ENCODE data around the gene LOXL1. TPM values are rescaled to one million over a fixed set of nuclear protein-coding genes. Genes with fewer than 3 reads are reported as not detected.

The LOXL1 gene
- total and polyA plus RNA-seq, 2 of the 13 experiments (the other 11 are each of a cell fraction or from before 2014, with no cell fraction given) = 0.51 to 1.3 TPM

DNA sequence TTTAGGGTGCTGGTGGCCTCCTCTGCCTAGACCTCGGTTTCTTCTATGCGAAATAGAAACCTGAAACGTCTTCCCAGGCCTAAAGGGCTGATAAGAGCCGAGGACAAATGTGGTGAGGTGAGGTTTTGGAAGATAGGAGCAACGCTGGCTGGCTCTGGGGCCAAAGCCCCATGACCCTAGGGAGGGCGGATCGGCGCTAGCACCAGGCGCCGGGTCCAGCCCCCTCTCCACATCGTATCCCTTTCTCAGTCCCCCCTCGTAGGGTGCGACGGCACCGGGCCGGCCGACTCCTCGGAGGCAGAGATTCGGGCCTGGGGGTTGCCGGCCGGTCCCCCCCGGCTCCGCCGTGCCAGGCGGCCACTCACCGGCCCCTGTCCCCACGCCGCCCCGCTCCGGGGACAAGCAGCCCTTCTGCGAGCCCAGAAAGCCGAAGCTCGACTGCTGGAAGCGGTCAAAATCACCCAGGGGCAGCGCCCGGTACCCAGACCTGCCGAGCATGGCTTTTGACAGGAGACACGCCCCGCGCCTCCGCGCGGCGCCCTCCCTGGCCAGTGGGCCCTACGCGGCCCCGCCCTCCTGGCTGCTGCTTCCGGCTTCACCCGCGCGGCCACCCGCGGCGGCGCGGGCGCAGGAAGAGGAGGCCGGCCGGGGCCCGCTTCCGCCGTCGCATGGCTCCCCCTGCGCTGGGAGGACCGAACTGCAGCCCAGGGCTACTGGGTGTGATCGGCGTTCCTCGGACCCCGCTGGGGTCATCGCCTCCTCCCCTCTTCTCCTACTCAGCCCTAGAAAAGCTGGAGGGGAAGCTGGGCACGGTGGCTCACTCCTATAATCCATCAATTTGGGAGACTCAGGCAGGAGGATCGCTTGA is 65.7 kb downstream of the LOXL1 start, which contains the start of gene STOML1 (continued):
- TF ChIP-seq, protein P1, sequence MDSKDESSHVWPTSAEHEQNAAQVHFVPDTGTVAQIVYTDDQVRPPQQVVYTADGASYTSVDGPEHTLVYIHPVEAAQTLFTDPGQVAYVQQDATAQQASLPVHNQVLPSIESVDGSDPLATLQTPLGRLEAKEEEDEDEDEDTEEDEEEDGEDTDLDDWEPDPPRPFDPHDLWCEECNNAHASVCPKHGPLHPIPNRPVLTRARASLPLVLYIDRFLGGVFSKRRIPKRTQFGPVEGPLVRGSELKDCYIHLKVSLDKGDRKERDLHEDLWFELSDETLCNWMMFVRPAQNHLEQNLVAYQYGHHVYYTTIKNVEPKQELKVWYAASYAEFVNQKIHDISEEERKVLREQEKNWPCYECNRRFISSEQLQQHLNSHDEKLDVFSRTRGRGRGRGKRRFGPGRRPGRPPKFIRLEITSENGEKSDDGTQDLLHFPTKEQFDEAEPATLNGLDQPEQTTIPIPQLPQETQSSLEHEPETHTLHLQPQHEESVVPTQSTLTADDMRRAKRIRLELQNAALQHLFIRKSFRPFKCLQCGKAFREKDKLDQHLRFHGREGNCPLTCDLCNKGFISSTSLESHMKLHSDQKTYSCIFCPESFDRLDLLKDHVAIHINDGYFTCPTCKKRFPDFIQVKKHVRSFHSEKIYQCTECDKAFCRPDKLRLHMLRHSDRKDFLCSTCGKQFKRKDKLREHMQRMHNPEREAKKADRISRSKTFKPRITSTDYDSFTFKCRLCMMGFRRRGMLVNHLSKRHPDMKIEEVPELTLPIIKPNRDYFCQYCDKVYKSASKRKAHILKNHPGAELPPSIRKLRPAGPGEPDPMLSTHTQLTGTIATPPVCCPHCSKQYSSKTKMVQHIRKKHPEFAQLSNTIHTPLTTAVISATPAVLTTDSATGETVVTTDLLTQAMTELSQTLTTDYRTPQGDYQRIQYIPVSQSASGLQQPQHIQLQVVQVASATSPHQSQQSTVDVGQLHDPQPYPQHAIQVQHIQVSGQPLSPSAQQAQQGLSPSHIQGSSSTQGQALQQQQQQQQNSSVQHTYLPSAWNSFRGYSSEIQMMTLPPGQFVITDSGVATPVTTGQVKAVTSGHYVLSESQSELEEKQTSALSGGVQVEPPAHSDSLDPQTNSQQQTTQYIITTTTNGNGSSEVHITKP (CRISPR knock-in tag; IDR thresholded peaks at IDR 0.05; ENCODE audit: low read depth) = no peak
- TF ChIP-seq TMF1 (CRISPR knock-in tag; IDR thresholded peaks at IDR 0.05; ENCODE audit: low read depth) (no peak), HIVEP1 (CRISPR knock-in tag; IDR thresholded peaks at IDR 0.05) (no peak), ZSCAN25 (CRISPR knock-in tag; IDR thresholded peaks at IDR 0.05) (peak; percentile 45; the same call in 1 of the 2 replicates), FOXM1 (CRISPR knock-in tag; IDR thresholded peaks at IDR 0.05) (no peak), ZIK1 (CRISPR knock-in tag; IDR thresholded peaks at IDR 0.05; ENCODE audit: borderline replicate concordance, low read depth) (no peak; the same call in 1 of the 2 replicates), GTF3A (CRISPR knock-in tag; conservative IDR thresholded peaks at IDR 0.05) (no peak), ZFP62 (CRISPR knock-in tag; IDR thresholded peaks at IDR 0.05) (no peak), SPEN (CRISPR knock-in tag; IDR thresholded peaks at IDR 0.05; ENCODE audit: low read depth) (peak; percentile 97), NONO (IDR thresholded peaks at IDR 0.05) (no peak), NONO (CRISPR knock-in tag; conservative IDR thresholded peaks at IDR 0.05) (peak; percentile 83), TBX3 (IDR thresholded peaks at IDR 0.05; ENCODE audit: borderline replicate concordance) (no peak), ZNF878 (CRISPR knock-in tag; IDR thresholded peaks at IDR 0.05) (no peak), ZNF552 (CRISPR knock-in tag; IDR thresholded peaks at IDR 0.05; ENCODE audit: borderline replicate concordance) (no peak), SNAPC2 (CRISPR knock-in tag; IDR thresholded peaks at IDR 0.05) (no peak), CBFB (CRISPR knock-in tag; IDR thresholded peaks at IDR 0.05) (no peak; the same call in 1 of the 2 replicates), HCFC1 (IDR thresholded peaks at IDR 0.05; ENCODE audit: low read depth, low read length) (peak; percentile 57)
- TF ChIP-seq, protein P2, sequence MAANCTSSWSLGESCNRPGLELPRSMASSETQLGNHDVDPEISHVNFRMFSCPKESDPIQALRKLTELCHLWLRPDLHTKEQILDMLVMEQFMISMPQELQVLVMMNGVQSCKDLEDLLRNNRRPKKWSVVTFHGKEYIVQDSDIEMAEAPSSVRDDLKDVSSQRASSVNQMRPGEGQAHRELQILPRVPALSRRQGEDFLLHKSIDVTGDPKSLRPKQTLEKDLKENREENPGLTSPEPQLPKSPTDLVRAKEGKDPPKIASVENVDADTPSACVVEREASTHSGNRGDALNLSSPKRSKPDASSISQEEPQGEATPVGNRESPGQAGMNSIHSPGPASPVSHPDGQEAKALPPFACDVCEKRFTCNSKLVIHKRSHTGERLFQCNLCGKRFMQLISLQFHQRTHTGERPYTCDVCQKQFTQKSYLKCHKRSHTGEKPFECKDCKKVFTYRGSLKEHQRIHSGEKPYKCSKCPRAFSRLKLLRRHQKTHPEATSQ (CRISPR knock-in tag; IDR thresholded peaks at IDR 0.05; ENCODE audit: borderline replicate concordance) = no peak
- TF ChIP-seq, protein P3, sequence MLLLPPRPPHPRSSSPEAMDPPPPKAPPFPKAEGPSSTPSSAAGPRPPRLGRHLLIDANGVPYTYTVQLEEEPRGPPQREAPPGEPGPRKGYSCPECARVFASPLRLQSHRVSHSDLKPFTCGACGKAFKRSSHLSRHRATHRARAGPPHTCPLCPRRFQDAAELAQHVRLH (CRISPR knock-in tag; IDR thresholded peaks at IDR 0.05; ENCODE audit: borderline replicate concordance, low read depth) = peak; percentile 67; the same call in 1 of the 2 replicates
- TF ChIP-seq, protein P4, sequence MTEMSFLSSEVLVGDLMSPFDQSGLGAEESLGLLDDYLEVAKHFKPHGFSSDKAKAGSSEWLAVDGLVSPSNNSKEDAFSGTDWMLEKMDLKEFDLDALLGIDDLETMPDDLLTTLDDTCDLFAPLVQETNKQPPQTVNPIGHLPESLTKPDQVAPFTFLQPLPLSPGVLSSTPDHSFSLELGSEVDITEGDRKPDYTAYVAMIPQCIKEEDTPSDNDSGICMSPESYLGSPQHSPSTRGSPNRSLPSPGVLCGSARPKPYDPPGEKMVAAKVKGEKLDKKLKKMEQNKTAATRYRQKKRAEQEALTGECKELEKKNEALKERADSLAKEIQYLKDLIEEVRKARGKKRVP (CRISPR knock-in tag; IDR thresholded peaks at IDR 0.05) = no peak
- TF ChIP-seq, protein P5, sequence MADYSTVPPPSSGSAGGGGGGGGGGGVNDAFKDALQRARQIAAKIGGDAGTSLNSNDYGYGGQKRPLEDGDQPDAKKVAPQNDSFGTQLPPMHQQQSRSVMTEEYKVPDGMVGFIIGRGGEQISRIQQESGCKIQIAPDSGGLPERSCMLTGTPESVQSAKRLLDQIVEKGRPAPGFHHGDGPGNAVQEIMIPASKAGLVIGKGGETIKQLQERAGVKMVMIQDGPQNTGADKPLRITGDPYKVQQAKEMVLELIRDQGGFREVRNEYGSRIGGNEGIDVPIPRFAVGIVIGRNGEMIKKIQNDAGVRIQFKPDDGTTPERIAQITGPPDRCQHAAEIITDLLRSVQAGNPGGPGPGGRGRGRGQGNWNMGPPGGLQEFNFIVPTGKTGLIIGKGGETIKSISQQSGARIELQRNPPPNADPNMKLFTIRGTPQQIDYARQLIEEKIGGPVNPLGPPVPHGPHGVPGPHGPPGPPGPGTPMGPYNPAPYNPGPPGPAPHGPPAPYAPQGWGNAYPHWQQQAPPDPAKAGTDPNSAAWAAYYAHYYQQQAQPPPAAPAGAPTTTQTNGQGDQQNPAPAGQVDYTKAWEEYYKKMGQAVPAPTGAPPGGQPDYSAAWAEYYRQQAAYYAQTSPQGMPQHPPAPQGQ (CRISPR knock-in tag; IDR thresholded peaks at IDR 0.05; ENCODE audit: borderline replicate concordance) = no peak
